GM12891 (cell line): Measurements from ENCODE around the gene FBN1.

Experiments
- POLR2A ChIP-seq: IDR thresholded peaks from 2 replicates; pipeline ENCODE4 v1.6.1; 2011; ENCODE audit warnings: low read depth, low read length, control low read depth
- POLR2AphosphoS5 ChIP-seq: IDR thresholded peaks from 2 replicates; pipeline ENCODE4 v1.6.1; 2011; ENCODE audit warnings: low read depth, low read length, control low read depth
- TAF1 ChIP-seq: IDR thresholded peaks from 2 replicates; pipeline ENCODE4 v1.6.1; 2011; ENCODE audit warnings: low read depth, low read length, control low read depth

DNA sequence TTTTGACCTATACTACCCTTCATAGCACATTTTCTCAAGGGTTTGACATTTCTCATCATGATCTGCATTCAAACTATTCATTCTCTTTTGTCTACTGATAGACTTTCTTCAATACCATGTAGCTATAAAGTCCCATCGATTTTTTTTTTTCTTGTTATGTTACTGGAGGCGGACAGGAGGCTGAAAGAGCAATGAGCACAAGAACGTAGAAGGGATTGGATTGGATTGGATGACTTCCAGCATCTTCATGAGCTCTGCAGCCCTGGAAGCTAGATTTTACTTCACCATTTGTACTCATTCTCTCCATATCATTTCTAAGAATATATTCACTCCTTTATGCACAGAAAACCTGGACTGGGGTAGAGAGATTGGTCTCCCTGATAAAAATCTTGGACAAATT lies 271.0 kb downstream of the FBN1 start:
- TF ChIP-seq POLR2AphosphoS5 (no peak), TAF1 (no peak), POLR2A (no peak)
